GM12874 (cell line): ENCODE data around the gene NHSL2.

Experiments
- CTCF ChIP-seq: IDR thresholded peaks from 2 replicates; pipeline ENCODE4 v1.5.1; 2011; ENCODE audit warnings: low read depth, mild to moderate bottlenecking, control low read depth, low read length, moderate library complexity; ENCODE audit not compliant: insufficient read depth

Gene NHSL2

GRCh38 chrX:72139538-72139937 lies 228.9 kb downstream of the NHSL2 start:
- TF ChIP-seq CTCF = no peak

DNA sequence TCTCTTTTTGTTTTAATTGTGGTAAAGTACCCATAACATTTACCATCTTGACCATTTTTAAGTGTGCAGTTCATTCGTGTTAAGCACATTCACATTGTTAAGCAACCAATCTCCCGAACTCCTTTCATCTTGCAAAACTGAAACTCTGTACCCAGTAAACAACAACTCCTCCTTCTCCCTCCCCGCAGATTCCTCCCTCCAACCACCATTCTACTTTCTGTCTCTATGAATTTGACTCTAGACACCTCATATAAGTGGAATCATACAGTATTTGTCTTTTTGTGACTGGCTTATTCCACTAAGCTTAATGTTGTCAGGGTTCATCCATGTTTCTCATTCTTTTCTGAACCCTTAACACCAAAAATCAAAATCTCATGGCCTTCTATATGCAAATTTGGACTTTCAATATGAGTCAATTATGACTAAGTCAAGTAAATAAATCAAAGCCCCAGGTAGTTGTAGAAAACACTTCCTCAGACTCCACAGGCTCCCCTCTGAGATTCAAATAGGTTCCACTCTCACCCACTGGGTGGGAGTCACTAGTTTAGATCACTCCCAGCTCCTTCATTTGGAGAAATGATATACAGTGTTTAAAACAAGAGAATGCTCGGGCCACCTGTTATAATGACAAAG lies 230.8 kb downstream of the NHSL2 start:
- TF ChIP-seq CTCF = no peak

- TF ChIP-seq CTCF = no peak
Measured at GRCh38 chrX:72142094-72142793, 231.6 kb downstream of the NHSL2 start.

DNA sequence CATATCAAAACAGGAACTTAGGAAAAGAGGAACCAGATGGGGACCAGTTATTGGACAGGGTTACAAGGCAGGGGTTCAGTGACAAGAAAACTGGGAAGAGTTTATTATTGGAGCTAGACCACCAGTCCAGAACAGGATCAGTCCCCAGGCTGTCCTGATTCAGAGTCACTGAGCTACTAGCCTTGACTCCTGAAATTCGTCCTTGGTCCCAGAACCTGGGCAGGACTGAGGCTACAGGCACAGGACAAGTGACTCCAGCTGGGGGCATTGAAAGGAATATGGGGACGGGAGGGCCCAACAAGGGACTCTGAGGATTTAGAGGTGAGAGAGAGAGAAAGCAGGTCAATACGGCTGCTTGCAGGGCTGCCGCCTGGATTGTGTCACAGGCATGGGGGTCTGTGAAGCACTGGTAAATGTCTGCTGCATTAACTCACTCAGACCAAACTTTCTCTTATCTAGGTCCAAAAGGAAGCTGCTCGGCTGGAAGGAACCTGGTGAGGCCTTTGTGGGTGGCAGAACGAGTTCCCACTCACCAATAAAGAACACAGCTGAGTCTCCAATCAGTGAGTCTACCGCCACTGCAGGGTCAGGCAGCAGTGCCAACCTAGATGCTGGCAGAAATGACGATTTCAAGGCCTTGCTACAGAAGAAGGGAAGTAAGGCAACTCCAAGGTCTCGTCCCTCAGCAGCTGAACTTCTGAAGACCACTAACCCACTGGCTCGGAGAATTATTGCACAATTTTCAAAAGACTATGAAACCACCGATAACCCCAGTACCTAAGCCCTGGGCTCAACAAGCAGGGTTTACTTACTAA lies 232.4 kb downstream of the NHSL2 start:
- TF ChIP-seq CTCF = no peak

DNA sequence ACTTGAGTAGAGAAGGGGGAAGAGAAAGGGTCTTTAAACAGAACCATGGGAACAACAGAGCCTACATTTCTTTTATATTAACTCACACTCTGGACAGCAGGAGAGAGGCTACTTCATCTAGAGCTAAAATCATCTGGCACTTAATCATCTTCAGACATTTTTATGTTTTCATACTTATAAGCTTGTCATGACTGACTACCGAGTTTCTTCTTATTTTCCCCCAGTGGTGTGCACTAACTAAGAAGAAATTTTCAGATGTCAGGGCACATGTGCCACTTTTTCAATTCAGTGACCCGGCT lies 232.9 kb downstream of the NHSL2 start:
- no peak for TF ChIP-seq CTCF

GRCh38 chrX:72145181-72145580 lies 234.5 kb downstream of the NHSL2 start:
- TF ChIP-seq CTCF = no peak

GRCh38 chrX:72146527-72146926 lies 235.9 kb downstream of the NHSL2 start:
- no peak for TF ChIP-seq CTCF
